ENCODE data around the gene MYLK.

DNA sequence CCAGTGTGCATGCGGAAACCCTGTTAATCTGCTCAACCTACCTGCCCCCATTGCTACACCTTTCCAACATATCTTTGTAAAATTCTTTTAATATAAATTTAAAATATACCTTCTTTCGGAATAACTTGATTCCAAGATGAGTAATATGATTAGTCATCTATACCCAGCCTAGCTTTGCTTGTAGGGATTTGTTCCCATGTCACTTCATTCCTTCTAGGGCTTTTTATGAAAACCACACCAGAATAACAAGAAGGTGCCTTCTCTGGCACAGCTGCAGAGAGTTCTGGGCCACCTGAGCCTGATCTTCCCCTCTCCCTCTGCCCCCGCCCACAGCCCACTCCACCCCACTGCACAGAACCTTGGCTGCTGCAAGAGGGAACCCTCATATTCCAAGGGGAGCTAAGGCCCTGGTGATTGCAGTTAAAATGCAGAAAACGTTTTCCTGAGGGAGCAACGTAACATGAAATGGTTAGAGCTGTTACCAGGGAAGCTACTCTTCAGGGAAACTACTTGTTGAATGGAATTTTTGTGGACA is 260.7 kb downstream of the MYLK start:
- TF ChIP-seq, protein P1, sequence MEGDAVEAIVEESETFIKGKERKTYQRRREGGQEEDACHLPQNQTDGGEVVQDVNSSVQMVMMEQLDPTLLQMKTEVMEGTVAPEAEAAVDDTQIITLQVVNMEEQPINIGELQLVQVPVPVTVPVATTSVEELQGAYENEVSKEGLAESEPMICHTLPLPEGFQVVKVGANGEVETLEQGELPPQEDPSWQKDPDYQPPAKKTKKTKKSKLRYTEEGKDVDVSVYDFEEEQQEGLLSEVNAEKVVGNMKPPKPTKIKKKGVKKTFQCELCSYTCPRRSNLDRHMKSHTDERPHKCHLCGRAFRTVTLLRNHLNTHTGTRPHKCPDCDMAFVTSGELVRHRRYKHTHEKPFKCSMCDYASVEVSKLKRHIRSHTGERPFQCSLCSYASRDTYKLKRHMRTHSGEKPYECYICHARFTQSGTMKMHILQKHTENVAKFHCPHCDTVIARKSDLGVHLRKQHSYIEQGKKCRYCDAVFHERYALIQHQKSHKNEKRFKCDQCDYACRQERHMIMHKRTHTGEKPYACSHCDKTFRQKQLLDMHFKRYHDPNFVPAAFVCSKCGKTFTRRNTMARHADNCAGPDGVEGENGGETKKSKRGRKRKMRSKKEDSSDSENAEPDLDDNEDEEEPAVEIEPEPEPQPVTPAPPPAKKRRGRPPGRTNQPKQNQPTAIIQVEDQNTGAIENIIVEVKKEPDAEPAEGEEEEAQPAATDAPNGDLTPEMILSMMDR (IDR thresholded peaks at IDR 0.05; ENCODE audit: insufficient read depth, low read length), result no peak
- no peak for TF ChIP-seq POLR2AphosphoS5 (IDR thresholded peaks at IDR 0.05; ENCODE audit: low read depth)
- no peak for TF ChIP-seq REST (IDR thresholded peaks at IDR 0.05; ENCODE audit: insufficient replicate concordance, low read depth)

All from HL-60 (cell line).